OCI-LY3 (cell line): ENCODE results near the gene LZTS2.

Experiments used
- EZH2phosphoT487 ChIP-seq: fragments of 200-600 bp; shearing (Covaris generic); IDR thresholded peaks from 2 replicates; pipeline ENCODE4 v1.6.1; 2018; ENCODE audit warnings: antibody characterized with exemption, mixed run types, low read depth
- TF ChIP-seq, protein P1 (sequence below): fragments of 200-600, 300-600 bp; sonication (generic); IDR thresholded peaks from 2 replicates; pipeline ENCODE4 v1.5.1; 2014; ENCODE audit warnings: antibody characterized with exemption, low read length, low read depth

DNA sequence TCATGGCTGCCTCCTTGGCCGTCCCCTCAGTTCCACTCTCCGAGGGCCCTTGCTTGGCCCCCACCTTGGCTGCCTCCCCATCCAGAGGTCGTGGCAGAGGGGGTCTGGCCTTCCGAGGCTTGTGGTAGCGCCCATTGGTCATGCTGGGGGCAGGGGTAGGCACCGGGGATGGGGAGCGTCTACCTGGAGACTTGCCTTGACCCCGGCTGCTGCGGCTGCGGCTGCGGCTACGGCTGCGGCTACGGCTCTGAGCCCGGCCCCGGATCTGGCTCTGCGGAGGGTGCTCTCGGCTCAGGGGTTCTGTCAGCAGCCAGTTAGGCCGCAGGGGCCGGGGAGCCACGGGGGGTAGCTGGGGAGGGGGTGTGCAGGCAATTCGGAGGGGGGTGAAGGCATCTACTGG, 10.7 kb downstream of the LZTS2 start:
- TF ChIP-seq, protein P1, sequence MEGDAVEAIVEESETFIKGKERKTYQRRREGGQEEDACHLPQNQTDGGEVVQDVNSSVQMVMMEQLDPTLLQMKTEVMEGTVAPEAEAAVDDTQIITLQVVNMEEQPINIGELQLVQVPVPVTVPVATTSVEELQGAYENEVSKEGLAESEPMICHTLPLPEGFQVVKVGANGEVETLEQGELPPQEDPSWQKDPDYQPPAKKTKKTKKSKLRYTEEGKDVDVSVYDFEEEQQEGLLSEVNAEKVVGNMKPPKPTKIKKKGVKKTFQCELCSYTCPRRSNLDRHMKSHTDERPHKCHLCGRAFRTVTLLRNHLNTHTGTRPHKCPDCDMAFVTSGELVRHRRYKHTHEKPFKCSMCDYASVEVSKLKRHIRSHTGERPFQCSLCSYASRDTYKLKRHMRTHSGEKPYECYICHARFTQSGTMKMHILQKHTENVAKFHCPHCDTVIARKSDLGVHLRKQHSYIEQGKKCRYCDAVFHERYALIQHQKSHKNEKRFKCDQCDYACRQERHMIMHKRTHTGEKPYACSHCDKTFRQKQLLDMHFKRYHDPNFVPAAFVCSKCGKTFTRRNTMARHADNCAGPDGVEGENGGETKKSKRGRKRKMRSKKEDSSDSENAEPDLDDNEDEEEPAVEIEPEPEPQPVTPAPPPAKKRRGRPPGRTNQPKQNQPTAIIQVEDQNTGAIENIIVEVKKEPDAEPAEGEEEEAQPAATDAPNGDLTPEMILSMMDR: no peak
- TF ChIP-seq EZH2phosphoT487: no peak
